NCI-H2171 treated with DMSO at 0.1 percent for 48 hours (cell line): Measurements from ENCODE around the gene HRH1.
"Not testable (repeated sequence)": the region's sequence is repeated elsewhere in the genome, so short reads cannot be mapped to it uniquely, and the experiment has no call there.

ENCODE experiments used
- DNase-seq: peaks from one replicate; lab custom pipeline; 2025; lab: John Stamatoyannopoulos, UW

HRH1 gene

DNA sequence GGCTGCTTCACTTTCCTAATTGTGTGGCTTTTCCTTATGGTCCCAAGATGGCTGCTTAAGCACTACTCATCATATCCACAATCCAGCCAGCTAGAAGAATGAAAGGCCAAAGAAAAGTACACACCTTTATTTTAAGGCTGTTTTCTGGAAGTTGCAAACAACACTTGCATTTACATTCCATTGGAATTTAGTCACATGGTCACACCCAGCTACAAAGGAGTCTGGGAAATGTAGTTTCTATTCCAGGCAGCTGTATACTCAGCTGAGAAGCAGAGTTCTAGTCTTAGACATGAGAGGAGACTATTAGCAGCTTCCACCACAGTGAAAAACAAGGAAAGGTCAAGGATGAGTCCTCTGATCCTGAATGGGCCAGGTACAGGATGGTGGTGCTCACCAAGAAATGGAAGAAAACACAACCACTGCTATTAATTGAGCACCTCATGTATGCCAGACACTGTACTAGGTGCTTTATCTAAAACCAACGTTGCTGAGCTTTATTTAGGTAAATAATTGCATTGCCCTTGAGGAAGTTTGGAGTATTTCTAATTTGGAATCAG is 89.9 kb downstream of the HRH1 start:
- no peak for DNase-seq

DNA sequence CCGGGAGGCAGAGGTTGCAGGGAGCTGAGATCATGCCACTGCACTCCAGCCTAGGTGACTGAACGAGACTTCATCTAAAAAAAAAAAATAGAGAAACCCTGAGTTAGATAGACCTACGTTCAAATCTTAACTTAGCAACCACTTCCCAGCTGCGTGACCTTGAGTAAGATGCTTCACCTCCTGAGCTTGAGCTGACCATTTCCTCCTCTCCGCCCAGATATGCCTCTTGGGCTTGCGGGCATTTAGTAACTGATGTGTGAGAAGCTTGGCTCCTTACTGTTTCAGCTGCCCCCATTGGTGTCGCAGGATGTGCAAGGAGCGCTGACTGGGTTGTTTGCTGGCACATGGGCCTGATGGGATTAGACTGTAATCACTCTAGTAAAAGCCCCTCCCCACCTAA is 91.0 kb downstream of the HRH1 start:
- no peak for DNase-seq

GRCh38 chr3:11245827-11246662 is 91.8 kb downstream of the HRH1 start:
- DNase-seq = no peak

- no peak for DNase-seq
These were observed 92.3 kb downstream of the HRH1 start for GRCh38 chr3:11246663-11246970.

- DNase-seq = no peak
These were observed 93.1 kb downstream of the HRH1 start for GRCh38 chr3:11247362-11247761.

DNA sequence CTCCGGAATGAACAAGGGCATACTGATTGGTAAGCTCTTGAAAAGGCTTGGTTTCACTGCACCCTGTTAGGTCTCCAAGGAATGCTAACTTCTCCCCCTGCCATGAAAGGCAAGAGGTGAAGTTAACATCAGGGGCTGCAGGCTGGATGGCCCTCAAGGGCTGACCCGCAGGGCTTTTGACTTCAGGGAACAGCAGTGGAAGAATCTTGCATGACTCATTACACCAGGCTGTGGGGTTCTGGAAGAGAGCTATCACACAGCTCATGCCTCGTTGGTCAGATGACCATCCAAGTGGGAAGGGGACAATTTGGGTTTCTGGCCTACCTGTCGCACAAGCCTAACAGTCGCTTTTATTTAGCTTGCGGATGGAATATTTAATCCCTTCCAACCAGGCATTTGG is 94.3 kb downstream of the HRH1 start:
- DNase-seq = no peak

DNA sequence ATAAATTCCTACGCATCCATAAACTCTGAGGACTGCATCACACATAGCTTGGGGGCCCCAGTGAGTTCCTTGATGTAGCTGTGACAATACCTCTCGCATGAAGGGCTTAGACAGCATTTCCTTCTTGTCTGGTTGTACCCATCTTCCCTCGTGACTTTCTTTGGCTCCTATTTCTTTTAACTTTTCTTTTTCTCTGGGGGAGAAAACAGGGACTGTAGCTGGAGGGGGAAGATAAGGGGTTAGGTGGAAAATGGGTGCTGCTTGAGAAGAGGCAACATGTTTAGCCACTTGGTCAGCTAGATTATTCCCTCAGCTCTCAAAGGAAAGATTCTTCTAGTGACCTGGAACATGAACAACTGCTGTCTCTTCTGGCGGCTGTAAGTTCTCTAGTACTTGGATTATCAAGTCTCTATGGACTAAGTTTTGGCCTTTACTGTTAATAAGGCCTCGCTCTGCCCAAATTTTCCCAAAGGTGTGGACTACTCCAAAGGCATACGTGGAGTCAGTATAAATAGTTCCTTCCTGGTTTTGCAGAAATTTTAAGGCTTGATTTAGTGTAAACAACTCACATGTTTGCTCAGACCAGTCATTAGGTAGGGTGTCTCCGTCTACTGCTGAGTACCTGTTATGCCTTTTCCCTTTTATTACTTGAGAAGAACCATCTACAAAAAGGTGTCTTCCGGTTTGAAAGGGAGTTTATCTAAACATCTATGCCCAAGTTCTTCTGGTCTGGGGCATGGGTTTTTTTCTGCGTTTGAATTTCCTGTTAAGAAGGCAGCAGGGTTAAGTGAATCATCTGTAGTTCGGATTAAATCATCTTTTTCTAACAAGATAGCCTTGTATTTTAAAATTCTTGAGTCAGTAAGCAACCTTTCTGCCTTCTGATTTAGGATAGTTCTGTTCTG is 96.9 kb downstream of the HRH1 start:
- no peak for DNase-seq

- DNase-seq = no peak
These were observed 97.5 kb downstream of the HRH1 start for GRCh38 chr3:11251807-11252176.

- no peak for DNase-seq
These were observed 100.6 kb downstream of the HRH1 start for GRCh38 chr3:11254876-11255275.

GRCh38 chr3:11255537-11255936 is 101.2 kb downstream of the HRH1 start:
- DNase-seq = not testable (repeated sequence)

DNA sequence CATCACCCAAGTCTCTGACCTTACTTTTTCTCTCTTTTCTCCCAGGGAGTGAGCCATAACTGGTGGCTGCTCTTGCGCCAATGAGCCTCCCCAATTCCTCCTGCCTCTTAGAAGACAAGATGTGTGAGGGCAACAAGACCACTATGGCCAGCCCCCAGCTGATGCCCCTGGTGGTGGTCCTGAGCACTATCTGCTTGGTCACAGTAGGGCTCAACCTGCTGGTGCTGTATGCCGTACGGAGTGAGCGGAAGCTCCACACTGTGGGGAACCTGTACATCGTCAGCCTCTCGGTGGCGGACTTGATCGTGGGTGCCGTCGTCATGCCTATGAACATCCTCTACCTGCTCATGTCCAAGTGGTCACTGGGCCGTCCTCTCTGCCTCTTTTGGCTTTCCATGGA is 104.7 kb downstream of the HRH1 start:
- DNase-seq = no peak

DNA sequence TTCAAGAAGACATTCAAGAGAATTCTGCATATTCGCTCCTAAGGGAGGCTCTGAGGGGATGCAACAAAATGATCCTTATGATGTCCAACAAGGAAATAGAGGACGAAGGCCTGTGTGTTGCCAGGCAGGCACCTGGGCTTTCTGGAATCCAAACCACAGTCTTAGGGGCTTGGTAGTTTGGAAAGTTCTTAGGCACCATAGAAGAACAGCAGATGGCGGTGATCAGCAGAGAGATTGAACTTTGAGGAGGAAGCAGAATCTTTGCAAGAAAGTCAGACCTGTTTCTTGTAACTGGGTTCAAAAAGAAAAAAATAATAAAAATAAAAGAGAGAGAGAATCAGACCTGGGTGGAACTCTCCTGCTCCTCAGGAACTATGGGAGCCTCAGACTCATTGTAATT is 106.2 kb downstream of the HRH1 start:
- no peak for DNase-seq

DNA sequence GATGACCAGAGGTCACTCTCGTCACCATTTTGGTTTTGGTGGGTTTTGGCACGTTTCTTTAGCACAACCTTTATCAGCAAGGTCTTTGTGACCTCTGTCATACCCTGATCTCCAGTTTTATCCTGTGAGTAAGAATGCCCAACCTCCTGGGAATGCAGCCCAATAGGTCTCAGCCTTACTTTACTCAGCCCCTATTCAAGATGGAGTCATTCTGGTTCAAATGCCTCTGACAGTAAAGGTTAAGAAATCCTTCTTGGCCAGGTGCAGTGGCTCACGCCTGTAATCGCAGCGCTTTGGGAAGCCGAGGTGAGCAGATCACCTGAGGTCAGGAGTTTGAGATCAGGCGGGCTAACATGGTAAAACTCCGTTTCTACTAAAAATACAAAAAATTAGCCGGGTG is 114.7 kb downstream of the HRH1 start:
- DNase-seq = no peak

DNA sequence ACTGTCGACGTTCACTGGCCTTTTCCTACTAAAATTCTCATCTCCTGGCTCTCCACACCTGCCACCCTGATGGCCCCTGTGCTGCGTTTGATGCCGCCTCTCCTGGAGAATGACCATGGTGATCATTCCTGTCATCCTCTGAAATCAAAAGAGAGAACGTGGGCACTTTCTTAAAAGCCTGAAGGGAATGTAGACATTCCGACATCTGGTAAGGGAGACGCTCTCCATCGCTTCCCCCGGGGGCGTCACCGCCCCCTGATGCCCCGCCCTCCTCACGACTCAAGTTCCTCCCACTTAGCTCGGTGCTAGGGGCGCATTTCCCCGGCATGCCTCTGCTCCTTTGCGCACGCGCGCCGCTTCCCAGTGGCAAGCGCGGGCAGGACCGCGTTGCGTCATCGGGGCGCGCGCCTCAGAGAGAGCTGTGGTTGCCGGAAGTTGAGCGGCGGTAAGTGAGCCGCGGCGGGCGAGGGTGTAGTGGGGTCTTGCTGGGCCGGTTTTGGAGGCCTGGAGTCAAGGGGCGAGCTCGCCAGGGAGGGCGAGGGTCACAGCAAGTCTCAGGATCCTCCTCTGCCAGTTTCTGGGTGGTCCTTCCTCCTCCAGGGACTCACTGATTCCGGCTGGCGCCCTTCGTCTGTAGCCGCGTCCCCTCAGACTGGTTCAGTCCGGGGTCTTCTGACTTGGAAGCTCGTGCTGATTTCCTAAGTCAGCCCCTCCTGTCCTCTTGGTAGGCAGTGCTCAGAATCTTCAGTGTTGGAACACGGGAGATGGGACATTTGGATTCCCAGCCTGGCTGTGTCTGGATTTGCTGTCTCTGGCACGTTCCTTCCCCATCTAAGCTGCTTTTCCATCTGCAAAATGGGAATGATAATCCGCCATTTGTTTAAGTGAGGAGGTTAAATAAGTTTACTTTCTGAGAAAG is 118.0 kb downstream of the HRH1 start, which contains the start of gene ATG7:
Gene ATG7 (plus strand): TSS at position 412 of the 919 bp plus-strand sequence. CDS start 26,299 bp downstream, outside the sequence.
- DNase-seq = peak; percentile 83

DNA sequence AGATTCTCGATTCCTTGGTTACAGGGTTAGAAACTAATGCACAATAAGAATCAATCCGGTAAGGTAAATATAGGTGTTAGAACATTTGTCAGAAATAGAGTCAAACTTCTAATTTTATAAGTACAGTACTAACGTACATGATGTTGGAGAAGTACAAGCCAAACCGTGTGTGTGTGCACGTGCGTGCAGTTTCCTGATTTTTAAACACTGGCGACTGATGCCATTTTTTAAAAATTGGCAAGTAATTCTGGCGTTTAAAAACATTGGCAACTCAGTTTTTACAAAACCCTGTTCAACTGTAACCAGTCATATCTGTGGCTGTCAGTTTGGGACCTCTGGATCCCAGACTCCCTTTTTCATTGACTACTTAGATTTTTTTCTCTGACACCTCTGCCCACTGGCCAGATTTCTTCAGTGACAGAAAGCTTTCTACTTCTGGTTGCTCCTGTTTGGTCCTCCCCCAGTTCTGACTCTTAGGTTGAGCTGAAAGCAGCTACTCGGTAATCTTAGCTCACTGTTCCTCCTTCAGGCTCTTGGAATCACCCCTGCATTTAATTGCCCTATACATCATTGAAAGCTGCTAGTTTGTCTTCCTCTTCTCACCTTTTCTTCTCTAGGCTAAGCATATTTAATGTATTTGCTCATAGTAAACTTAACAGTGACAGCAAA is 118.7 kb downstream of the HRH1 start:
- no peak for DNase-seq

DNA sequence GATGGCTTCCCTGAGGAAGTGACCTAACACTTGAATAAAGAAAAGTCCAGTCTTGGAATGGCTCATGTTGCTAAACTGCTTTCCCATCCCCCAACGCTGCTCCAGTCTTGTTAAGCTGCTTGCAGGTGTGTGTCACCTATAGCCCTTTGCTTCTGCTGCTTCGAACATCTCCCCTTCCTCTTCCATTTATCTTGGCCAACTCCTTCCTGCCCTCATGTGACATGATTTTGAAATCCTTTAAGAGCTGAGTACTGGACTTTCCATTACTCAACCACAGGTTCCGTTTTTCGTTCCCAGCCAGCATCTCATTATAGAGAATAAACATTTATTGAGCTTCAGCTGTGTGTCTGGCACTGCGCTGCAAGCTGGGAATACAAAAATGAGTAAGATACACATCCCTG is 119.6 kb downstream of the HRH1 start:
- no peak for DNase-seq

DNA sequence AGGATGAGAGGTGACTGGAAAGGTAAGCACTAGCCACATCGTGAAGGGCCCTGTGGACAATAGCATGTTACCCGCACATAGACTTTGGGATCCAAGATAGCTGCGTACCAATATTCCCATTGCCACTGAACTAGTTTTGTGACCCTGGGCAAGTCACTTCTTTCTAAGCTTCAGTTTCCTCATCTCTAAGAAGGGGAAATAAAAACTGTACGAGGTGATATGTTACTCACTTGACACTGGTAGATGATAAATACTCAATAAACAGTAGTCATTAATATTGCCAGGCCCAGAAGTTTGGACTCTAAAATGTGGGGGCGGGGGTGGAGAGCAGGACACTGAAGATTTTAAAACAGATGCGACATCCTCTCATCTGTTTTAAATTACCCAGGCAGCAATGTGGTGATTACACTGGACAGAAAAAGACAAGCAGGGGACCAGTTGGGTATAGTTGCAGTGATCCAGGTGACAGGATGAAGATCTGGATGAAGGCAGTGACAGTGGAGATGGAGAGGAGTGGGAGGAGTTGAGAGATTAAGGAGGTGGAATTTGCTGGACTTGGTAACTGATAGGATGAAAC is 120.4 kb downstream of the HRH1 start:
- DNase-seq = no peak

DNA sequence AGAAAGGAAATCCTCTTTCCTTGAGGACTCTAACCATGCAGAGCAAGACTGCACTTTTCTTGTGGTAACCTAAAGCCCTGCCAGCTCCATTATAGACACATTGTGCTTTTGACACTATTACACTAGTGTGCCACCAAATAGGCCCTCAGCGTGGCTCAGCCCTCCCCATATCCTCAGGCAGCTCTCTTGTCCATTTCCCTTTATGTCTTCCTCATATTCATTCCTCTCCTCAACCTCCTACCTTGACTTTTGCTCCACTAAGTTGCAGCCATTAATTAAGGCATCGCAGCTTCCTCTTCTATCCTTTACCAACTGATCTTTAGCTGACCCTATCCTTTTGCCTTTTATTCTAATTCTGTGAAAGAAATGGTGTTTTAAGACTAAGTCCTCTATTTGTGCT is 121.6 kb downstream of the HRH1 start:
- no peak for DNase-seq

GRCh38 chr3:11276901-11277300 is 122.6 kb downstream of the HRH1 start:
- no peak for DNase-seq

DNA sequence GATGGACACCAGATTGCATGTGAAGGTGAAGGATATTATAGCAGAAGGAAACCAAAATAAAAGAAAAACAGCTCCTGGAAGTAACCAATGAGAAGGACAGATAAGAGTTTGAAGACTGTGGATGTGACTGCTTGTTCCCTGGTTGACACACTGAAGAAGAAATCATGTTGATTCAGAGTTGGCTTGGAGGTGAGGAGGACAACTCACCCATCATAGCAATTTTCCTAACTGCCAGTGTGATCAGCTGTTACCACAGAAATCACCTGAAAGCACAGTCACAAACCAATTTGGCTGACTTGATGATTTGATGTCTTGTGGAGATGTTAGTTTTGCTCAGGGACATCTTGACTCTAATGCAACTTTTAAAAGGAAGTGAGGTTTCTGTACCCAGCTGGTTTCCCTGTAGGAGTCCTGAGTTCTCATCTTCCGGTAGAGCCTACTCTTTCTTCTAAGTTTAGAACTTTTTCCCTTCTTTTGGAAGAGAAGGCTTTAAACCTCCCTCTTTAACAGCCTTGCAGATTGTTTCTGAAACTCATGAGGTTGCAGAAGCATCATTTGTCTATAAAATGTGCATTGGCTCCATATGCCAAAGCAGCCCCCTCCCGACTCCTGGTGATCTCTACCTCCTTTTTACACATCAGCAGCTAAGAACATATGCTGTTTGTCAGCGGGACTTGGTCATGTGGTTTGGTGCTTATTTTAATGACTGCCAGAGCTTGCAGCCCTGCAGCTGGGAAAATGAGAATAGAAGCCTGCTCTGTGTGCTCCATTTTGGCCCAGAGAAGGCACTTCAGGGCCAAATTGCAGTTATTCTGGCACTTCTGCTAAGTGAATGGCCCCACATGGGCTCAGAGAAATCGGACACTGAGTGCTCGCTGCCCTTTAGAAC is 128.2 kb downstream of the HRH1 start:
- DNase-seq = peak; percentile 79
